ELF-1 (cell line): Measurements from ENCODE around the gene KRTAP5-9.
"Not testable (repeated sequence)": the region's sequence is repeated elsewhere in the genome, so short reads cannot be mapped to it uniquely, and the experiment has no call there.

Source experiments
- DNase-seq: peaks from one replicate; pipeline ENCODE4 v3.0.0-alpha.2; 2016; ENCODE audit warnings: low read depth, low spot score

The KRTAP5-9 gene

GRCh38 chr11:71562120-71562519, 13.9 kb downstream of the KRTAP5-9 start:
- DNase-seq, result no peak

DNA sequence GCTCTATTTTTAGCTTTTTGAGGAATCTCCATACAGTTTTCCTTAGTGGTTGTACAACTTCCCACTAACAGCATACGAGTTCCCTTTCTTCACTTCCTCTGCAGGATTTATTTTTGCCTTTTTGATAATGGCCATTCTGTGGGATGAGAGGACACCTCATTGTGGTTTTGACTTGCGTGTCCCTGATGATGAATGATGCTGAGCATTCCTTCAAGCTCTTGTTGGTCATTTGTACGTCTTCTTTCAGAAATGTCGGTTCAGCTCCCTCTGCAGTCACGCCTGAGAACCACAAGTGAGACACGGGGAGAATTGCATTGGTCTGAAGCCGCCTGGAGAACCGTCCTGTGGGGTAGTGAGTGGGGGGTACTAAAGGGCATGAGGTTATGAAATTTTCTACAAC, 15.2 kb downstream of the KRTAP5-9 start:
- DNase-seq, result peak; percentile 46

DNA sequence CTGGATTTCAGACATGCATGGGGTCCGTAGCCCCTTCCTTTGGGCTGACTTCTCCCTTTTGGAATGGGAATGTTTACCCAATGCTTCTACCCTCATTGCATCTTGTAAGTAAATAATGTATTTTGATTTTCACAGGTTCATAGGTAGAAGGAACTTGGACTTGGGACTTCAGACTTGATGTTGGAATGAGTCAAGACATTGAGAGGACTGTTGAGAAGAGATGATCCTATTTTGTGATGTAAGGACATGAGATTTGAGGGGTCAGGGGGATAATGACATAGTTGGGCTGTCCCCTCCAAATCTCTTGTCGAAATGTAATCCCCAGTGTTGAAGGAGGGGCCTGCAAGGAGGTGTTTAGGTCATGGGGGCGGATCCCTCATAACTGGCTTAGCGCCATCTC, 16.2 kb downstream of the KRTAP5-9 start:
- no peak for DNase-seq

GRCh38 chr11:71565263-71565662, 17.0 kb downstream of the KRTAP5-9 start, which contains the start of gene KRTAP5-10:
TSS of gene KRTAP5-10 (plus strand) at chr11:71565563. CDS start at chr11:71565588, 25 bp downstream.
- no peak for DNase-seq

DNA sequence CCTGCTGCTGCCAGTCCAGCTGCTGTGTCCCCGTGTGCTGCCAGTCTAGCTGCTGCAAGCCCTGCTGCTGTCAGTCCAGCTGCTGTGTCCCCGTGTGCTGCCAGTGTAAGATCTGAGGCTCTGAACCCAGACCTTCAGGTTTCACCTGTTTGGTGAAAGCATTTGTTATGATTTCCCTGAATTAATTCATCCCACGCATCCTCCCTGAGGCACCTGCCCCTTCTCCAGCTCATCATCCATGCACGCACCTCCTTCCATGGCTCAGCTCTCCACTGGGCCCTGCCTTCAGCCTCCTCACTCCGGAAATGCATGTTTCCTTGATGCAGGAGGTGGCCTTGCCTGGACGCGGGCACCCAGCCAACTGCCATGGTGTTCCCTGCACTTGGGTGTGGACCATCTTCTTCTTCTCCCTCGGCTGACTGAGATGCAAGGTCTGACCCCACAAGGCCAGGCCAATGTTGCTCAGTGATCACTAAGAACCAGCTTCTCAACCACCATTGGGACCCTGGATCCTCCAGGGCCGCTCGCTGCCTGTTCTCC, 17.9 kb downstream of the KRTAP5-9 start:
- DNase-seq, result no peak

DNA sequence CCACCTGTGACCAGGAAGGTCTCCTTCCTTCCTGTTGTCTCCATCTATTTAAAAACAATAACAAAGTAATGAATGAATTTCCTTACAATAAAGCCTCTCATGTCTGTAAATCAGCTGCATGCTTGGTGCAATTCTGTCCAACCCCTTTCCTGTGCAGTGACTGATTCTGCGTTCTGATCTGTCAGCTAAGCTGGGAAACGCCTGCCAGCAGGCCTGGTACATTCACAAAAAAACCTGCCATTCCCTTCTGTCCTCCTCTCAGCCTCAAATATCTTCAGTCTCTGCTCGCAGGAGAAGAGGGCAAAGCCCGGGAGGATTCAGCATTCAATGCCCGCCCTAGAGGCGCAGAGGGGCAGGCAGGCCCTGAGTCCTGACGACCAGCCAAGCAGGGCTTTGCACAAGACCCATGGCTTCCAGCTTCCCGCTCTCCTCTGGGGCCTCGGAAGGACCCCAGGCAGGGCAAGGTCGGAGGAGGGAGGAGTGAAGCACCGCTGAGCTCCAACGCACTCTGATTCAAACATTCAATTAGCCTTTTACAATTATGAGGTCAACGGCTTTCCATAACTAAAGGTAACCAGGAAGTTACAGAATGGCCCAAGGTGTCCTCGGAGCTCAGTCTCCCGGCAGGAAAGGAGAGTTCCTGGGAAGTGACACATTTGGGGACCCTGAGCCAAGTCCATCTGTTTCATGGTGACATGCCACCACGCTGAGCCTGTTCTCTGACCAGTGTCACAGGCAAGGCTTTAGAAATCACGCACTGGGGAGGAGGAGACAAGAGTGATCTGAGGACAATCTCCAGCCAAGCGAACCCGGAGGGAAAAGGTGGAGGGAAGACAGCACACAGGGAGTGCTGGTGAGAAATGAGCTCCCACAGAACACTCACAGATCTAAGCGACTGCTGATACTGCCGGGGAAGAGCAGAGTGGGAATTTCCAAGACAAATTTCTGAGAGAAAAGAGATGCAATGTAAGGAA, 18.7 kb downstream of the KRTAP5-9 start:
- not testable (repeated sequence) for DNase-seq

DNA sequence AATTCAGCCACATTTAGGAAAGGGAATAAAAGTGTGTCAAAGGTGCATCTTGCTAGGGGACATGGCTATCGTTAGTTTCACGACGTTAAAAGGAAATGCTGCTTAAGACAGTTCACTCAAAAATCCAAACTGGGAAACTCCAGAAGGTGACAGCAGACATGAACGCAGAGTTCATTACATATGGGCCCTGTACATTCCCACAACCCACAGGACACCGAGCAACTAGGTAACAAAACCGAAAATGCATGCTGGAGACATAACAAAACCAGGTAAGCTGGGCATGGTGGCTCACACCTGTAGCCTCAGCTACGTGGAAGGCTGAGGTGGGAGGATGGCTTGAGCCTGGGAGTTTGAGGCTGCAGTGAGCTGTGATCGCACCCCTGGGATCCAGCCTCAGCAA, 19.4 kb downstream of the KRTAP5-9 start:
- DNase-seq, result not testable (repeated sequence)

DNA sequence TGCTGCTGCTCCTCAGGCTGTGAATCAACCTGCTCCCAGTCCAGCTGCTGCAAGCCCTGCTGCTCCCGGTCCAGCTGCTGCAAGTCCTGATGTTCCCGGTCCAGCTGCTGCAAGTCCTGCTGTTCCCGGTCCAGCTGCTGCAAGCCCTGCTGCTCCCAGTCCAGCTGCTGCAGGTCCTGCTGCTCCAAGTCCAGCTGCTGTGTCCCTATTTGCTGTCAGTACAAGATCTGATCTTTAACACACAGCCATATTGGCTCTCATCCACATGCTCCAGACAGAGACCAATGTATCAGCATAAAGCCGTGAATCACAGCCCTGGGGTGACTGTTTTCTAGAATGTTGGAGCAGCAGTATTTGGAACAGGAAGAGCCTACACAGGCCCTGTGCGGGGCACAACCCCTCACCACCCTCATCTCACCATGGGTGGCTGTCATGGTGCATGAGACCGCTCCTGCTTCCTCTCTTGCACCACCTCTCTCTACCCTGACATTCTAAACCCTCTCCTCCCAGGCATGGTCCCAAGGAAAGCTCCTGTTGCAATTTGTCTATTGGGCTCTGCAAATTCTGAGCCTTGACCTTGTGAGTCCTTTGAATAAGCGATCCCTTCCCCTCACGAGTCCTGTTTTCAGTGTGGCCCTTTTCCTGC, 20.6 kb downstream of the KRTAP5-9 start:
- no peak for DNase-seq

- DNase-seq, result not testable (repeated sequence)
Measured at GRCh38 chr11:71571101-71571850, 23.1 kb downstream of the KRTAP5-9 start.

- no peak for DNase-seq
Measured at GRCh38 chr11:71572811-71573210, 24.6 kb downstream of the KRTAP5-9 start.

DNA sequence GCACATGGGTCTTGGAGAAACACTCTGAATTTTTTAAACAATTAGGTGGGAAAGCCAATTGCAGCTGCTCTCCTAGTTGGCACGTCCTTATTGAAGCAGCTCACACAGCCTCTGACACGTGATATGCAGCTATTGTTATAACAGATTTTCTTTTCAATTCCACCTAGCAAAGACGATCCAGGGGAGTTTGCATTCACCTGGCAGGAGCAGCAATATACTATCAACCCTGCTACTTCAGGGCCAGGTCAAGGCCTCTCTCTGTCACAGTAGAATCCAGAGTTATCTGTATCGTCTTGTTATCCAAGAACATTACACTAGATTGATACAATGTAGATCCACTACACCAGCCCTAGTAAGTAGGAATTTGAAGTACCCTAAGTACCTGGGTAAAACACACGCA, 26.2 kb downstream of the KRTAP5-9 start:
- DNase-seq, result no peak

DNA sequence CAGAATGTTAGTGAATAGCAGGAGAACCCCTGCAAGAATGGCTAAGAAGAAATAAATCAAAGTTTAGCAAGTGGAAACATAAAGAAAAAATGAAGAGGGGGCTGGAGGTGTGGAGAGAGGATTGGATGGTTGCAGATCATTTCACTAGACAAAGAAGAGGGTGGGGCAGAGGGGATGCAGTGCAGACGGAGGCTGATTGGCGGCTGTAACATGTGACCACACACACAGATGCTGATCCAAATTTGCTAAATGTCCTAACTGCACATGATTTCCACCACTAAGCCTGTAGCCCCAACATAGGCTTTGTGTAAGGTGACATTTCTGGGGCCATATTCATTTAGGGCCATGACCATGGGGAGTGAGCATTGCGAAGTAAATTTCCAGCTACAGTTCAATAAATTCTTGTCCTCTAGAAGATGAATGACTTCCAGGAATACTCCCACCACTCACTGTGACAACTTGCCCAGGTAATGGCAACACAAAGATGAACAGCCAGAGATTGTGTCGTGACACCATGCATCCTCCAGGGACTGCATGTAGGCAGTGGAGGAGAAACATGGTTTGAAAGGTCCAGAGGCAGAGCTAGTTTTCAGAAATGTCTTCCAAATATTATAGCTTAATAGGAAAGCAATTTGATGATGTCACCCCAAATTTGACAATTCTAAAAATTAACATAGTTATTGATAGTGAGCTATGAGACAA, 27.7 kb downstream of the KRTAP5-9 start:
- no peak for DNase-seq

DNA sequence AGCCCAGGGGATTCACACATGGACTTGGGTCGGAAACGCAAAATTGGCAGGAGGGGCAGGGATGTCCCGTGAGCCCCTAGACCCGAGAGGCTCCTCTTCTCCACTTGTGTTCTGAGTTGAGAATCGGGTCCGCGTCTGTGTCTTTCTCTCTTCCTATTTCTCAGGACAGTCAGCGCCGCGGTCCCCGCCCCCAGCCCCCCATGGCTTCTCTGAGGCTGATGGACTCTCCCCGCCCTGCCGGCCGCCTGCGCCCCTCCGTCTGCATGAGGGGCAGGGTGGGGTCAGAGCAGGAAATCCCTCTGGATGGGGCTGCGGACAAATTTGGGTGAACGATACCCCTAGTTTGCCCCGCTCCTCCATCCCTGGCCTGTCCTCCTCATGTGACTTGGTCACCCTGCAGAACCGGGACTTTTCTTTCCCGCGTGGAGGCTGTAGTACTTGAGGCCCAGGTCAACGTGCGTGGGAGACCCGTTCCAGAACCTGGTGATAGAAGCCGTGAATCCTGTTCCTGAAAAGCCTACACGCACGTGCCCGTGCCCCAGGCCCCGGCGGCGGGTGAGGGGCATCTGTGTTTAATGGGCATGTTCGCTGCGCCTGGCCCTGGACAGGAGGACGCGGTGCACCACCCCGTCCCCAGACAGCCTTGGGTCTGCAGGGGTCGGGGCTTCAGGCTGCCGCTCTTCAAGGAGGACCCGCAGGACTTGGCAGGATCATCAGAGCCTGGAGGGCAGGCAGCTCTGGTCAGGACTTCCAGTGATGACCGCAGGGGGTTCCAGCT, 28.7 kb downstream of the KRTAP5-9 start:
- not testable (repeated sequence) for DNase-seq

GRCh38 chr11:71577469-71578004, 29.3 kb downstream of the KRTAP5-9 start:
- DNase-seq, result no peak

- DNase-seq, result not testable (repeated sequence)
Measured at GRCh38 chr11:71579513-71579912, 31.3 kb downstream of the KRTAP5-9 start.

DNA sequence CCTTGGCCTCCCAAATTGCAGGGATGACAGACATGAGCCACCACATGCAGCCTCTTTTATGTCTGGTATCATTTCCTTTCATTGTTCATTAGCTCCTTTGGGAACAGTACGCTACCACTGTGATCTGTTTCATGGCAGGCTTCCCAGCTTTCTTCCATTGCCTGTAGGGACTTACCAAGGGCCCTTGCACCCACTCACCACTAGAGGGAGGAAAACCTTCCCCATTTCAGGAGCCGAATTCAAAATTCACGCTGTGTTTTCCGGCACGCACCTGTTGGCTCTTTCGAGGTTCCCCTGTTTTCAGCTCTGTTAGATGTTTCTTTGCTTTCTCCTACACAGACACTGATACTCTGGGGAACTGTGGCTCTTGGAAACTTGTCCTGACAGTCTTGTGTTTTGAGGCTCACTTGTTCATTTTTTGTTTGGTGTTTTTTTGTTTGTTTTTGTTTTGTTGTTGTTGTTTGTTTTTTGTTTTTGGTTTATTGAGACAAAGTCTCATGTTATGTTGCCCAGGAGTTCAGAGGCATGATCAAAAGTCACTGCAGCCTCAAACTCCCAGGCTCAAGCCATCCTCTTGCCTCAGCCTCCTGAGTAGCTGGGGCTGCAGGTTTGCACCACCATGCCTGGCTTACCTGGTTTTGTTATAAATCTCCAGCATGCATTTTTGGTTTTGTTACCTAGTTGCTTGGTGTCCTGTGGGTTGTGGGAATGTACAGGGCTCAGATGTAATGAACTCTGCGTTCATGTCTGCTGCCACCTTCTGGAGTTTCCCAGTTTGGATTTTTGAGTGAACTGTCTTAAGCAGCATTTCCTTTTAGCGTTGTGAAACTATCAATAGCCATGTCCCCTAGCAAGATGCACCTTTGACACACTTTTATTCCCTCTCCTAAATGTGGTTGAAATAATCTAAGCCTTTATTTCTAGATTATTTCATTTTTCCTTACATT, 32.1 kb downstream of the KRTAP5-9 start:
- DNase-seq, result peak; percentile 66

GRCh38 chr11:71581826-71582225, 33.6 kb downstream of the KRTAP5-9 start:
- no peak for DNase-seq

DNA sequence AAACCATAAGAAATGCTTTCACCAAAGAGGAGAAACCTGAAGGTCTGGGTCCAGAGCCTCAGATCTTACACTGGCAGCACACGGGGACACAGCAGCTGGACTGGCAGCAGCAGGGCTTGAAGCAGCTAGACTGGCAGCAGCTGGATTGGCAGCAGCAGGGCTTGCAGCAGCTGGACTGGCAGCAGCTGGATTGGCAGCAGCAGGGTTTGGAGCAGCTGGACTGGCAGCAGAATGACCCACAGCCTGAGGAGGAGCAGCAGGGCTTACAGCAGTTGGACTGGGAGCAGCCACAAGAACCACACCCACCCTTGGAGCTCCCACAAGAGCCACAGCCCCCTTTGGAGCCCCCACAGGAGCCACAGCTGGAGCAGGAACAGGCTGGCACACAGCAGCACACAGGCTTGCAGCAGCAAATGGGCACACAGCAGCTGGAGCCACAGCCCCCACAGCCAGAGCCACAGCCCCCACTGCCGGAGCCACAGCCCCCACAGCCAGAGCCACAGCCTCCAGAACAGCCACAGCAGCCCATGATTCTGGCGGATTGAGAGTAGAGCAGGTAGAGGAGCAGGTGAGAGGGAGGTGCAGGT, 34.2 kb downstream of the KRTAP5-9 start, which contains the start of gene KRTAP5-11:
Gene KRTAP5-11 (minus strand): TSS at position 567 of the 587 bp plus-strand sequence. CDS start 38 bp downstream, at position 529.
- DNase-seq, result no peak
